GM12878 (cell line): ENCODE results near the gene AFMID. TPM values are rescaled to one million over a fixed set of nuclear protein-coding genes. Genes with fewer than 3 reads are reported as not detected.
A peak's percentile ranks its signal among the peaks of the same experiment; 100 is the strongest.

ENCODE experiments used
- ATAC-seq: fragments of 200-7000 bp; cut with Tn5 transposase; 3 replicates; pipeline ENCODE4 v1.9.1; 2020; ENCODE audit warnings: mild to moderate bottlenecking, moderate library complexity
- BruUV-seq: library from RNA; stranded (reverse); fragments of 400-500 nt; replicated peaks from 2 replicates; lab custom pipeline; 2021; lab: Mats Ljungman, UMichigan
- CTCF ChIA-PET: fragments of 300-600 bp; sonication (Branson Sonifier 250); formaldehyde crosslinking; extraction: SDS; loops from one replicate; lab custom pipeline; 2021; ENCODE audit warnings: inconsistent platforms; lab: Yijun Ruan, JAX
- POLR2A ChIA-PET: fragments of 350-600 bp; formaldehyde crosslinking; extraction: SDS; loops from one replicate; lab custom pipeline; 2021; ENCODE audit warnings: inconsistent platforms; lab: Charles Lee
- RAD21 ChIA-PET: fragments of 300-600 bp; sonication (Branson Sonifier 250); formaldehyde crosslinking; loops from one replicate; lab custom pipeline; 2023; ENCODE audit warnings: antibody characterized with exemption; ENCODE audit not compliant: unreplicated experiment; lab: Charles Lee
- SMC1A ChIA-PET: fragments of 300-600 bp; sonication (Branson Sonifier 250); formaldehyde crosslinking; loops from one replicate; lab custom pipeline; 2023; ENCODE audit not compliant: unreplicated experiment, uncharacterized antibody; lab: Charles Lee
- DNase-seq: peaks from one replicate; pipeline ENCODE4 v3.0.0-alpha.2; 2011; ENCODE audit warnings: low read depth, low spot score
- FAIRE-seq: peaks from 3 replicates; lab custom pipeline; 2011; peaks lifted over from hg19 to GRCh38; lab: Jason Lieb, UNC
- H2AFZ ChIP-seq: 2 replicates; pipeline ENCODE4 v1.6.0; 2011; ENCODE audit warnings: low read depth, low read length, control low read depth; ENCODE audit not compliant: control insufficient read depth
- H3K27ac ChIP-seq: 2 replicates; pipeline ENCODE4 v1.5.1; 2011; ENCODE audit warnings: control low read depth; ENCODE audit not compliant: control insufficient read depth, insufficient read depth
- H3K27me3 ChIP-seq, 2 experiments: replicated peaks in 1 of 2; 2 replicates each; pipeline versions ENCODE4 v1.6.0 to v1.6.1; 2011; ENCODE audit warnings: low read length in 1 of 2; ENCODE audit not compliant: control insufficient read depth in 2 of 2, insufficient read depth in 2 of 2
- H3K36me3 ChIP-seq, 2 experiments: 2 replicates each; pipeline ENCODE4 v1.5.1; 2011; ENCODE audit warnings: low read length in 1 of 2; ENCODE audit not compliant: control insufficient read depth in 2 of 2, insufficient read depth in 2 of 2
- H3K4me1 ChIP-seq: 2 replicates; pipeline ENCODE4 v1.6.1; 2011; ENCODE audit warnings: mild to moderate bottlenecking, low read length, moderate library complexity, mixed read lengths; ENCODE audit not compliant: control insufficient read depth, insufficient read depth
- H3K4me2 ChIP-seq: 2 replicates; pipeline ENCODE4 v1.6.0; 2011; ENCODE audit warnings: control low read depth; ENCODE audit not compliant: control insufficient read depth, insufficient read depth
- H3K4me3 ChIP-seq: fragments of 200-600 bp; sonication (generic); 2 replicates; pipeline ENCODE4 v1.5.1; 2016
- H3K79me2 ChIP-seq: 2 replicates; pipeline ENCODE4 v1.6.0; 2011; ENCODE audit warnings: low read length; ENCODE audit not compliant: control insufficient read depth, insufficient read depth
- H3K9ac ChIP-seq: 2 replicates; pipeline ENCODE4 v1.8.0; 2011; ENCODE audit warnings: low read length, control low read depth, mixed read lengths; ENCODE audit not compliant: control insufficient read depth, insufficient read depth
- H3K9me3 ChIP-seq: replicated peaks from 3 replicates; pipeline ENCODE4 v1.5.1; 2011; ENCODE audit warnings: mild to moderate bottlenecking, low read length; ENCODE audit not compliant: control insufficient read depth, insufficient read depth
- H4K20me1 ChIP-seq: 2 replicates; pipeline ENCODE4 v1.6.0; 2011; ENCODE audit not compliant: control insufficient read depth, insufficient read depth
- CHD1 ChIP-seq: IDR thresholded peaks from 2 replicates; pipeline ENCODE4 v1.6.1; 2012; ENCODE audit warnings: low read depth, low read length, improper control_type of control experiment
- IKZF1 ChIP-seq: fragments of 450-650 bp; conservative IDR thresholded peaks from 2 replicates; pipeline ENCODE4 v1.6.1; 2017; ENCODE audit warnings: antibody characterized with exemption, mild to moderate bottlenecking
- WGBS: methylation state at CpG from one replicate; pipeline ENCODE4 v1.1.6; 2016; ENCODE audit warnings: low lambda C conversion rate; ENCODE audit not compliant: insufficient replicate concordance, insufficient coverage; ENCODE audit errors: missing lambda C conversion rate; 5-methylcytosine and 5-hydroxymethylcytosine counted together
- in situ Hi-C: fragments of 300-500 bp; cut with MboI; formaldehyde crosslinking; loops from 9 replicates; pipeline ENCODE4 v1.14.3; 2018; ENCODE audit warnings: mixed read lengths
- intact Hi-C: fragments of 100-400 bp; cut with micrococcal nuclease; formaldehyde crosslinking; loops from one replicate; pipeline ENCODE4 v1.14.2; 2022; ENCODE audit not compliant: unreplicated experiment
- polyA plus RNA-seq, 11 experiments: library from polyadenylated mRNA; depleted of rRNA in 4 of 11; unstranded in 6 of 11; stranded (reverse) in 5 of 11; fragments of >200 nt; fragmentation: Nextera tagmentation in 4 of 11; fragmentation: Illumina TruSeq in 1 of 11; extraction: Ambion mirVana in 4 of 11; extraction: Trizol in 1 of 11; gene quantifications; 1 replicate in 1 of 11; 2 replicates in 10 of 11; pipeline versions ENCODE4 v1.2.1 to v1.2.3, GENCODE V29; 2011 to 2016; ENCODE audit warnings: inconsistent platforms in 2 of 11, missing spikeins in 2 of 11, low read depth in 1 of 11
- total RNA-seq, 4 experiments: library from RNA; depleted of rRNA in 3 of 4; stranded (reverse); fragments of >200 nt in 3 of 4; fragmentation: Illumina TruSeq in 1 of 4; extraction: Trizol in 1 of 4; gene quantifications; 2 replicates each; pipeline versions ENCODE4 v1.2.1 to v1.2.3, GENCODE V29; 2013 to 2021
- TF ChIP-seq, protein P1 (sequence below): fragments of 450-650 bp; IDR thresholded peaks from 2 replicates; pipeline ENCODE4 v1.6.1; 2016; ENCODE audit warnings: mild to moderate bottlenecking

Gene AFMID
- total and polyA plus RNA-seq, 10 of the 15 experiments (the other 5 are each of a cell fraction or from before 2014, with no cell fraction given) = 36.1 to 98.8 (median 51.6) TPM

DNA sequence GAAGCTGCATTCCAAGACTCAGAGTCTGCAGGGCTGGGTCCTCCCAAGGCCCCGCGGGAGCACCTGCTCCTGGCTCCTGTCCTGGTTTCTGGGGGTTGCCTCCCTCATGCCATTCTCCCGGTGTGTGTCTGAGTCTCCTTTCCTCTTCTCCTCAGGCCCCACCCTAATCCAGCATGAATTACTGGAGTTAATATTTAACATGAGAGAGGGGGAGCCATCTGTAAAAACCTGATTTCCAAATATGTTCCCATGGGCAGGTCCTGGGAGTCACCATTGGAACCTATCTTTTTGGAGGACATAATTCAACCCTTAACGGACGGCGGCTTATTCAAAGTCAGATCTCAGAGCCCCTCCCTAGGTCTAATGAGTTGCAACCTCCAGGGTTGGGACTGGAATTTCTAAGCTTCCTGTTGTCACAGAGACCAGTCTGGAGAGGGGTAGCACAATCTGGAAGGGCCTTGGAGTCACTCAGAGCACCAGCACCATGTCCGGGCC, 35.6 kb upstream of the AFMID start:
- H3K79me2 ChIP-seq = peaks cover 2% of the 10 kb centered on the region
- no TSS peak for BruUV-seq
- in situ Hi-C loops (loop anchor here (10.0 to 25.0 kb wide), 2 partner anchors 697 to 1889 kb away; partner anchors contain the start of gene UBALD2), intact Hi-C loops (loop anchor here (10.0 kb wide), 1 partner anchor 707 kb away; no protein-coding TSS in a partner anchor)
- peak overlapping the region; percentile 93 for H3K27ac ChIP-seq
- FAIRE-seq (no peak), ATAC-seq (no peak)
- H3K9me3 ChIP-seq = no peaks in the 10 kb centered on the region
- H3K9ac ChIP-seq = no peak overlapping the region
- H3K4me1 ChIP-seq = peaks cover 66% of the 10 kb centered on the region
- H3K4me2 ChIP-seq = no peak overlapping the region
- SMC1A ChIA-PET = interaction anchor here (0.9 to 3.5 kb wide), 5 partner anchors 9 to 24 kb away, joined by 4 to 20 read pairs (median 4); no protein-coding TSS in a partner anchor
- TF ChIP-seq IKZF1 = 0 out of 2 replicates have a peak, but pooled peaks have one; percentile 14
- TF ChIP-seq, protein P1, sequence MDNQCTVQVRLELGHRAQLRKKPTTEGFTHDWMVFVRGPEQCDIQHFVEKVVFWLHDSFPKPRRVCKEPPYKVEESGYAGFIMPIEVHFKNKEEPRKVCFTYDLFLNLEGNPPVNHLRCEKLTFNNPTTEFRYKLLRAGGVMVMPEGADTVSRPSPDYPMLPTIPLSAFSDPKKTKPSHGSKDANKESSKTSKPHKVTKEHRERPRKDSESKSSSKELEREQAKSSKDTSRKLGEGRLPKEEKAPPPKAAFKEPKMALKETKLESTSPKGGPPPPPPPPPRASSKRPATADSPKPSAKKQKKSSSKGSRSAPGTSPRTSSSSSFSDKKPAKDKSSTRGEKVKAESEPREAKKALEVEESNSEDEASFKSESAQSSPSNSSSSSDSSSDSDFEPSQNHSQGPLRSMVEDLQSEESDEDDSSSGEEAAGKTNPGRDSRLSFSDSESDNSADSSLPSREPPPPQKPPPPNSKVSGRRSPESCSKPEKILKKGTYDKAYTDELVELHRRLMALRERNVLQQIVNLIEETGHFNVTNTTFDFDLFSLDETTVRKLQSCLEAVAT = peak; percentile 9; the same call in 1 of the 2 replicates
- TF ChIP-seq CHD1 = no peak
- TF ChIP-seq, all 136 proteins: peak for 2
- ChIA-PET RAD21 (interaction anchor here (1.0 to 2.7 kb wide), 4 partner anchors 17 to 24 kb away, joined by 3 to 12 read pairs (median 4); partner anchors contain the start of genes SYNGR2 and TMC6), POLR2A (interaction anchor here (0.5 to 2.6 kb wide), 11 partner anchors 8 to 100 kb away, joined by 3 to 20 read pairs (median 6); partner anchors contain the start of gene TMC6), CTCF (interaction anchor here (1.4 to 3.2 kb wide), 2 partner anchors 14 to 24 kb away, joined by 7 to 13 read pairs; no protein-coding TSS in a partner anchor)
- H3K36me3 ChIP-seq = no peaks in the 10 kb centered on the region
- no peak for DNase-seq
- H3K4me3 ChIP-seq = no peak overlapping the region
- WGBS = 95% methylated on average over 7 of the region's 7 CpGs
- no peaks in the 10 kb centered on the region for H4K20me1 ChIP-seq
- no peak overlapping the region for H2AFZ ChIP-seq
- H3K27me3 ChIP-seq = no peaks in the 10 kb centered on the region
